Measurements from ENCODE around the gene CLCN7. TPM values are rescaled to one million over a fixed set of nuclear protein-coding genes. Genes with fewer than 3 reads are reported as not detected.

CLCN7 gene
- total and polyA plus RNA-seq, 11 donors, result 30.3 to 70.8 (median 33.6) TPM

DNA sequence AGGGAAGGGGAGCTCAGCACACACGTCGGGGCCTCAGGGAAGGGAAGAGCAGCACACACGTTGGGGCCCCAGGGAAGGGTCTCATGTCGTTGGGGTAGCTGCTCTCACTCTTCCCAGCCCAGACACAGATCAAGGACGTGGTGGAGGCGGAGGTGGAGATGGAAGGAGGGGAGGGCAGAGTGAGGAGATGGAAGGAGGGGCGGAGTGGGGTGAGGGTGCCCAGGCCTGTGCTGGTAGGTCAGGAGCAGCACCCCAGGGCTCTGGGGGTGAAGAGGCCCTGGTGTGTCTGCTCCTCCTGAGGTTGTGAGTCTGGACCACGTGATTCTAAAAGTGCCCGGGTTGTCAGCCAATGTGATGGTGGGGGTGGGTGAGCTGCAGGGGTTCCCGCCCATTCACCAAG, 14.9 kb downstream of the CLCN7 start:
- Histone ChIP-seq H3K4me3 (no peak overlapping the region), H3K27me3 (no peaks in the 10 kb centered on the region), H3K4me1 (no peaks in the 10 kb centered on the region), H3K27ac (no peak overlapping the region), H3K36me3 (peaks cover 0 to 78% (median 60%) of the 10 kb centered on the region in 9 donors), H3K9me3 (no peaks in the 10 kb centered on the region)
- ATAC-seq, result no peak
- 84 to 87% (median 85%) methylated on average over 10 of the region's 10 CpGs for WGBS, 4 donors
- TF ChIP-seq CTCF (IDR thresholded peaks at IDR 0.05) (no peak), POLR2A (IDR thresholded peaks at IDR 0.05) (no peak)
- DNase-seq, result no peak
- intact Hi-C loops (cut with DNase I), result no loop called here

- intact Hi-C loops (cut with DNase I), result no loop called here
- H3K9me3 ChIP-seq, result no peaks in the 10 kb centered on the region
- 83 to 90% (median 87%) methylated on average over 10 to 14 of the region's 14 CpGs for WGBS, 4 donors
- no peak for TF ChIP-seq POLR2A (IDR thresholded peaks at IDR 0.05)
- no peak for TF ChIP-seq CTCF (IDR thresholded peaks at IDR 0.05)
- no peak for DNase-seq
- no peak overlapping the region for H3K4me3 ChIP-seq
- H3K4me1 ChIP-seq, result no peaks in the 10 kb centered on the region
- peaks cover 0 to 79% (median 67%) of the 10 kb centered on the region in 9 donors for H3K36me3 ChIP-seq
- no peak overlapping the region for H3K27ac ChIP-seq
- H3K27me3 ChIP-seq, result no peaks in the 10 kb centered on the region
- no peak for ATAC-seq
Observed at GRCh38 chr16:1458977-1459341, 15.9 kb downstream of the CLCN7 start.

DNA sequence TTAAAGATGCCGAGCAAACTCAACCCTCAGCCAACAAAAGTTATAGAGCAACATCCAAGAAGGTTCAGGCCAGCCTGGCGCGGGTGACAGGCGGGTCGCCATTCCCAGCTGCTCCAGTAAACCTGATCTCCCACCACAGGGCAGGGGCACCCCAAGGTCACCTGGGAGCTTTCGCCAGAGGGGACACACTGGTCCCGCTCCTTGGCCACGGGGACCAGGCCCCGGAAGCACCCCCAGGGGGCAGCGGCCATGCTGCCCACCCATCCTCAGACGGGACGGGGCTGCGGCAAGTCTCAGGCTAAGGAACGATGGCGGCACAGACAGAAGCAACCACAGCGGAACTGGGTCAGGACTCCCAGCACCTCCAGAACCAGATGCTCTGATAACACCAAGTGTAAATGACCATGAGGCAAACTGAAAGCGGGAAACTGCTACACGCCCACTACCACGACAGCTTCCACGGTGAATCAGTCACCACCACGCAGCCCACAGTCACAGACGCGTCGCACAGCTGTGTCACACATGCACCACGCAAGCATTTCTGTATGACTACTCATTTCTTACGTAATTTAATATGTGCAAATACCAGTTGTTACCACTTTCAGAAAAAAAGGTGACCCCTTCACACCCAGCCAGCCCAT, 16.4 kb downstream of the CLCN7 start:
- intact Hi-C loops (cut with DNase I), result no loop called here
- ATAC-seq, result no peak
- Histone ChIP-seq H3K4me3 (no peak overlapping the region), H3K4me1 (no peaks in the 10 kb centered on the region), H3K9me3 (no peaks in the 10 kb centered on the region), H3K27me3 (no peaks in the 10 kb centered on the region), H3K36me3 (peaks cover 0 to 79% (median 71%) of the 10 kb centered on the region in 9 donors), H3K27ac (no peak overlapping the region)
- WGBS, 4 donors, result 93 to 95% (median 94%) methylated on average over 24 to 26 of the region's 26 CpGs
- TF ChIP-seq POLR2A (IDR thresholded peaks at IDR 0.05) (no peak), CTCF (IDR thresholded peaks at IDR 0.05) (no peak)
- DNase-seq, result no peak

- H3K4me3 ChIP-seq, result no peak overlapping the region
- DNase-seq (peak in 1 of 5 donors; percentile 52), ATAC-seq (no peak)
- no peaks in the 10 kb centered on the region for H3K27me3 ChIP-seq
- 89 to 94% (median 93%) methylated on average over 34 to 42 of the region's 42 CpGs for WGBS, 4 donors
- no peak for TF ChIP-seq POLR2A (IDR thresholded peaks at IDR 0.05)
- TF ChIP-seq CTCF (IDR thresholded peaks at IDR 0.05), result no peak
- no peaks in the 10 kb centered on the region for H3K4me1 ChIP-seq
- H3K9me3 ChIP-seq, result no peaks in the 10 kb centered on the region
- intact Hi-C loops (cut with DNase I), result no loop called here
- H3K36me3 ChIP-seq, result peaks cover 0 to 82% (median 73%) of the 10 kb centered on the region in 9 donors
- no peak overlapping the region for H3K27ac ChIP-seq
Observed at GRCh38 chr16:1457489-1458245, 17.2 kb downstream of the CLCN7 start.

All from heart left ventricle (tissue), 16 donors.